ENCODE data around the gene SLC10A4. TPM values are rescaled to one million over a fixed set of nuclear protein-coding genes. Genes with fewer than 3 reads are reported as not detected.
A peak's percentile ranks its signal among the peaks of the same experiment; 100 is the strongest.
"Not testable (repeated sequence)": the region's sequence is repeated elsewhere in the genome, so short reads cannot be mapped to it uniquely, and the experiment has no call there.

The SLC10A4 gene
- 1.00 and 1.1 TPM in 2 replicates for total RNA-seq (2014; rRNA removed; shearing (Covaris generic))
- polyA plus RNA-seq (2015; cell fraction: cytosol; rRNA removed), result 1.2 and 1.6 TPM in 2 replicates
- polyA plus RNA-seq (2015; cell fraction: nucleus; rRNA removed), result 0.95 and 1.6 TPM in 2 replicates

DNA sequence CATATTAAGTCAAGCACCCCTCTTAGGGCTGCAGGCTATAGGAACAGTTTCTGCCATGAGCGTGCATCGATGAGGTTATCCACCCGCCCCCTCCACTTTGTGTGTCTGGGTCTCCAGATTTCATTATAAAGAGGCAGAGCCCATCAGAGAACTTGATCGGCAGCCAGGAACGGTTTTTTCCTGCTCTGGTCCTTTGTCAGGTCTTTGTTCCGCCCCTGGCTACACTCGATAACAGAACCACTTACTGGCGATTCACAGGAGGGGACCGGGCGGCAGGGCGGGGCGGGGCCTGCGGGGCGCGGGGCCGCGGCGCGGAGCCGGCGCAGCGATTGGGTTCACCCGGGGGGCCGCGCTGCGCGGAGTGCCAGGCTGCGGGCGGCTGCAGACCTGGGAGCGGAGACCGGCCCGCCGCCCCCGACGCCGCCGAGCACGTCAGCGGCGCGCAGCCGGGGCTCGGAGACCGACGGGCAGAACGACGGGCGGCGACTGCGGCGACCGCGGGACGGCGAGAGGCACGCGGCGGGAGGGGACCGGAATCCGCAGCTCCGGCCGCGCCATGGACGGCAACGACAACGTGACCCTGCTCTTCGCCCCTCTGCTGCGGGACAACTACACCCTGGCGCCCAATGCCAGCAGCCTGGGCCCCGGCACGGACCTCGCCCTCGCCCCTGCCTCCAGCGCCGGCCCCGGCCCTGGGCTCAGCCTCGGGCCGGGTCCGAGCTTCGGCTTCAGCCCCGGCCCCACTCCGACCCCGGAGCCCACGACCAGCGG, at the start of gene SLC10A4:
Gene SLC10A4, plus strand, starts transcription at position 338 of the 771 bp plus-strand sequence. Its CDS starts 219 bp downstream, at position 557.
- DNase-seq (ENCODE audit: low read depth), result no peak

GRCh38 chr4:48436318-48436717, 46.8 kb upstream of the SLC10A4 start:
- no peak for DNase-seq (ENCODE audit: low read depth)

DNA sequence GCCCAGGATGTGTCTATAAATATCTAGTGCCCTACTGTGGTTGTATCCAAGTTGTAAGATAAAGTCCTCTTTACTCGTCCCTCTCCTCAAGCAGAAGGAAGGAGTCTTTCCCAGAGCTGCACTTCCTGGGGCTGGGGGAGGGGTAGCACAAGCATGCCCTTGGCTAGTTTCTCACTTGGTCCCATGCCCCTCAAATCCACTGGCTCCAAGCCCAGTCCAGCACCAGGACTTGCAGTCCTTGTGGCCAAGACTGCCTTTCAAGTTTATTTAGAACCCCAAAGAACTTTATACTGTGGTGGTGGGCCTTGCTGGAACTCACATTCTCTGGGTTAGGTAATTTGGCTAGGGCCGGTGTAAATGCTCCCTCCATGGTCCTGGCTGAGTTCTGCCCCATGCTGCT, 43.2 kb upstream of the SLC10A4 start:
- DNase-seq (ENCODE audit: low read depth), result no peak

DNA sequence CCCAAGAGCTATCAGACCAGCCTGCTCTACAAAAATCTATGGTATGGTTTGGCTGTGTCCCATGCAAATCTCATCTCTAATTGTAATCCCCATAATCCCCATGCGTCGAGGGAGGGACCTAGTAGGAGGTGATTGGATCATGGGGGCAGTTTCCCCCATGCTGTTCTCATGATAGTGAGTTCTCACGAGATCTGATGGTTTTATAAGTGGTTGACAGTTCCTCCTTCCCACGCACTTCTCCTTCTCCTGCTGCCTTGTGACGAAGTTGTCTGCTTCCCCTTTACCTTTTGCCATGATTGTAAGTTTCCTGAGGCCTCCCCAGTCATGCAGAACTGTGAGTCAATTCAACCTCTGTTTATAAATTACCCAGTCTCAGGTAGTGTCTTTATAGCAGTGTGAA, 42.2 kb upstream of the SLC10A4 start:
- not testable (repeated sequence) for DNase-seq (ENCODE audit: low read depth)

DNA sequence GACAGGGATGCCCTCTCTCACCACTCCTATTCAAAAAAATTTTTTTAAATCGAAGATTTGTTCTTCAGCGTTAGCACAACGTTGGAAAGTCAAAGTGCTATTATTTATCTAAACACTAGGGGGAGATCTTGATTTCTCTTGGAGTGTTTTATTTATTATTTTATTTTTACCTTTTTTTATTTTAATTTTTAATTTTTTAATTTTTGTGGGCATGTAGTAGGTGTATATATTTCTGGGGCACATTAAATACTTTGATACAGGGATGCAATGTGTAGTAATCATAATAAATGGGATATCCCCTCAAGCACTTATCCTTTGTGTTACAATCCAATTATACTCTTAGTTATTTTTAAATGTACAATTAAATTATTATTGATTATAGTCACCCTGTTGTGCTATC, 37.4 kb upstream of the SLC10A4 start:
- DNase-seq (ENCODE audit: low read depth), result no peak

GRCh38 chr4:48446642-48447041, 36.5 kb upstream of the SLC10A4 start:
- DNase-seq (ENCODE audit: low read depth), result no peak

DNA sequence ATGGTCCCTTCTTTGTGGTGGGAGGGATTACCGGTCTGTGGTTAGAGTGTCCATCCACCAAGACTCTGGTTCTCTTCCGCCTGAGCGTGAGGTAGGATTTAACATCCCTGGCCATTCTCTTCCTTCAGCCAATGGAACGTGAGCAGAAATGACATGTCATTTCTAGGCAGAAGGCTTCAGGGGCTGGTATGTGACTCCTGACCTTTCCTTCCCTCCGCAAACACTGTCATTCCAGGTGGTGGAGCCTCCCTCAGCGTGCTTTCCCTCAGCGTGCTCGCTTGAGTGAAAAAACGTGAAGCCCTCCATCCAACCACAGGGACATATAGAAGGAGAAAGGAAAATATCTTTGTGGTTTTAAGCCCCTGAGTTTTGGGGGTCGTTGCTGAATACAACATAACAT, 34.0 kb upstream of the SLC10A4 start:
- DNase-seq (ENCODE audit: low read depth), result no peak

DNA sequence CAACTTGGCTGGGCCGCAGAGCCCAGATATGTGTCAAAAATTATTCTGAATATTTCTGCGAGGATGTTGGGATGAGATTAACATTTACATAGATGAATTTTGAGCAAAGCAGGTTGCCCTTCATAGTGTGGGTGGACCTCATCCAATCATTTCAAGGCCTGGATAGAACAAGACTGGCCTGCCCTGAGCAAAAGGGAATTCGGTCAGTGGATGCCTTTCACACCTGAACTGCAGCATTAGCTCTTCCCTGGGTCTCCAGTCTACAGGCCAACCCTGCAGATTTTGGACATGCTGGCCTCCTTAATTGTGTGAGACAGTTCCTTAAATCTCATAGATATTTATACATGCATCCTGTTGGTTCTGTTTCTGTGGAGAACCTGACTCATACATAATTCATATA, 32.4 kb upstream of the SLC10A4 start:
- DNase-seq (ENCODE audit: low read depth), result no peak

GRCh38 chr4:48451656-48452055, 31.5 kb upstream of the SLC10A4 start:
- not testable (repeated sequence) for DNase-seq (ENCODE audit: low read depth)

DNA sequence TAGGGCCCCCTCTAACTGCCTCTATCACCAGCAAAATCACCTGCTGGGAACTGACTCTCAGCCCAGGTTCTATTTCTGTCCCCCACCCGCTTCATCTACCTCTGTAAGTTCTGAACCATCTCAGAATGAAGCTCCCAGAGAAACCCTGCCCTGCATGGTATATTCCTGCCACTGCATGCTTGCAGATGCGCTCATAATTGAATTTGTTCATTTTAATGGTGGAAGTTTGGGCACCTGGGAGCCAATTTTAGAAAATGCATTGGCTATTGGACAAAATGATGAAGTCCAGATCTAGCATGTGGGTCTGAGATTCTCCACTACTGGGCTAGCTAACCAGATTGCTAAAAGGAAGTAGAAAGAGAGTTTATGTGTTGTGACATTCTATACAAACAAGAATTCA, 28.6 kb upstream of the SLC10A4 start:
- no peak for DNase-seq (ENCODE audit: low read depth)

DNA sequence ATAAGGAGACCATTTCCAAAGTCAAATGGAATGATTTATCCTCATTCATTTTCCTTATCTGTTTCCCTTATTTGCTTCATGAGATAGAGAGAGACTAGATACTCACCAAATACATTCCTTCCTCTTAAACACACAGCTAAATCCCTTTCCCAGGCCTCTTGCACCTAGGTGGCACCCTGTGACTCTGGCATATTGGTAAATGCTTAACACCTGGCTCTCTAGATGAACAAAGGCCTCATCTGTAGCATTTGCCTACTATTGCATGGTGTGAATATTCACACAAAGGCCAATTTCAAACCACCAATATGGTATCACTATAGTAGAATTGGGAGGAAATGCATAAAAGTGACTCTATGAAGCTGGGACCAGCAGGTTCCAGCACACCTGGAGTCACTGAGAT, 22.1 kb upstream of the SLC10A4 start:
- no peak for DNase-seq (ENCODE audit: low read depth)

DNA sequence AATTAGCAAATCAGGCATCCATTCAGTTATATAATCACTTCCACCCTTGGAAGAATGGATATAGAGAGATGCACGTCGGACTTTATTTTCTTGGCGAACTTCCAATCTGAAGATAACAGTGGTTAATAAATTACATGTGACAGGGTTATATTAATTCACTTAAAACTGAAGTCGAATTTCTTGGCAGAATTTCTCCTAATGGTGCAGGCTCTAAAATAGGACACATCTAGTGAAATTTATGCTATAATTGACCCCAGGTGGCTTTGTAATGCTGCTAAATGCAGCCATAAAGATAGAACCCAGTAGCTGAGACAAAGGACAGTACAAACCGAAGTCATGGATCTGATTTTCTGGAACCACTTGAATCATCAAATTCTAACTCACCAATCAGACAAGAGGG, 20.8 kb upstream of the SLC10A4 start:
- DNase-seq (ENCODE audit: low read depth), result no peak

DNA sequence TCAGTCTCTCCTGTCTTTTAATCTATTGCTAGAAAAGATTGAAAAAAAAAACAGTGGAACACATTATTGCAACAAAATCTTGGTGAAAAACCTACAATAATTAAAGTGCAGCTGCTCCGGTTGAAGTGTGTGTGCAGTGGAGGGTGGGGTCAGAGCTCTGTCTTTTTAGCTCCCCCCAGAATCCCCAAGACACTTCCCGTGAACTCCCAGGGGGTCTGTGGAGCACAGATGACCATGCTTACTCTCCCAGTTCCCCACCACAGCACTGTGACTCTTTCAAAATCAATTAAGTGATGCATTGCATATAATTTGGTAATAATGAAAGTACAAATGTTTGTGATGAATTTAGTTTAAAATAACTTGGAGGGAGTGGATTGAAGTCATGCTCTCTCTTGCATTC, 15.7 kb upstream of the SLC10A4 start:
- no peak for DNase-seq (ENCODE audit: low read depth)

DNA sequence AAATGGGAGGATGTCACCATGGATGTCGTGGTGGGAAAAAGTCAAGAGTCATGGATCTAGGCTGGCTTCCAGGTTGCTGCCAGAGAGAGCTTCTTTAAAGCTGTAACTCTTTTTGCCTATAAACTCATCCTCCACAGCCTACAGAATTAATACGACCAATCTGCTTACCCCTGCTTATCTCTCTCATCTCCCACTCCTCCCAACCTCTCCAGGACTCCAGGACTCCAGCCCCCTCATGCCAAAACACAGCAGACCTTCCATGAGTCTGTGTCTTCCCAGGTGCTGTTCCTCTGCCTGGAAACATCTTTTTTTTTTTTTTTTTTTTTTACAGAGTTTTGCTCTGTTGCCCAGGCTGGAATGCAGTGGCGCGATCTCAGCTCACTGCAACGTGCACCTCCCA, 15.3 kb upstream of the SLC10A4 start:
- DNase-seq (ENCODE audit: low read depth), result no peak

DNA sequence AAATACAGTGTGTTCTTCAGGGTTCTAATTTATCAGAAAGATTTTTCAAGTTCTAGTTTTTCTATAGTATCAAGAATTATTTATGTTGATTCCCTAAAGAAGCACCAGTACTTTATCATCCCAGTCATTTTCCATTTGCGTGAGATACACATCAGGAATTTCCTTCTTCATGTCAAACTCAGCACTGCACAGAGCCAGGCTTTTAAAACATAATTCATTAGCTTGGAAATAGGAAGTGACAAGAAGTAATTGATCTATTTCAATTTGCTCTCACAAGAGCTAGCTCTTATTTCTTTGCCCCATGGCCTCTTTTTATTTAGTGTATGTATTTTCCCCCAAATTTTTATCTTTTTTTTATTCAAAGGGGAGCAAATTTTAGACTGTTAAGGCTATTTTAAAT, 13.0 kb upstream of the SLC10A4 start:
- DNase-seq (ENCODE audit: low read depth), result no peak

GRCh38 chr4:48470570-48470969, 12.6 kb upstream of the SLC10A4 start:
- DNase-seq (ENCODE audit: low read depth), result peak; percentile 18

GRCh38 chr4:48472794-48473193, 10.3 kb upstream of the SLC10A4 start:
- DNase-seq (ENCODE audit: low read depth), result no peak

DNA sequence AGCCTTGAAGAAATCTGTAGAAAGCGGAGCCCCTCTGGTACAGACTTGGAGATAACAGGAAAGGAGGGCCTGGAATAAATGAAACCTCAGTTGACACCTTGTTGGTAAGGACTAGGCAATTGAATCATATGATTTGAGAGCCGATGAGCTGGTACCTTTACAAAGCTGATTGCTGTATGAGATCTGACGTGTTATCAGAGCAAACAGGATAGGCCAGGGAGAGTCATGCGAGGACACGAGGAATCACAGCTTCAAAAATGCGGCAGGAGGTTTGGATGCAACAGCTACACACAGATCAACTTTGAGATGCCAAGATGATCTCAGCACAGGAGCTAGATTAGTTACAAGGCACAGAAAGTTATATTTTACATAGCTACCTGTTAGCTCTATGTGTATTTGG, 7.4 kb upstream of the SLC10A4 start:
- no peak for DNase-seq (ENCODE audit: low read depth)

GRCh38 chr4:48478273-48478672, 4.9 kb upstream of the SLC10A4 start:
- no peak for DNase-seq (ENCODE audit: low read depth)

DNA sequence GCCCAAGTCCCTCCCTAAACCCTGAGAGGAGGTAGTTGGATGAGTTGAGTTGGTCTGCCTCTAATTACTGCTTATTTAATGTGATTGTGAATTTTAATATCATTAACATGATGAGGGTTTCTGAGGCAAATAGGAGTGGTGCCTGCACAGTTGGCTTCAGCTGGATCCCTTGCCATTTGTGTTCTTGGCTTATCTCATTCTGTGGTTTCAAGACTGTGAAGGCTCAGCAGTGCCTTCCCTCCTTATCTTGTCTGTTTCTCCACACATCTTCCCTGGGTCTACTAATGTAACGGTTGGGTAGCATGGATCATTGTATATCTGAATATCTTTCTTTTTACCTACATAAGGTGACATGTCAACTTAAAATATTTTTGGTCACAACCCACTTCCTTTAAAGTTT, 1.6 kb upstream of the SLC10A4 start:
- no peak for DNase-seq (ENCODE audit: low read depth)

DNA sequence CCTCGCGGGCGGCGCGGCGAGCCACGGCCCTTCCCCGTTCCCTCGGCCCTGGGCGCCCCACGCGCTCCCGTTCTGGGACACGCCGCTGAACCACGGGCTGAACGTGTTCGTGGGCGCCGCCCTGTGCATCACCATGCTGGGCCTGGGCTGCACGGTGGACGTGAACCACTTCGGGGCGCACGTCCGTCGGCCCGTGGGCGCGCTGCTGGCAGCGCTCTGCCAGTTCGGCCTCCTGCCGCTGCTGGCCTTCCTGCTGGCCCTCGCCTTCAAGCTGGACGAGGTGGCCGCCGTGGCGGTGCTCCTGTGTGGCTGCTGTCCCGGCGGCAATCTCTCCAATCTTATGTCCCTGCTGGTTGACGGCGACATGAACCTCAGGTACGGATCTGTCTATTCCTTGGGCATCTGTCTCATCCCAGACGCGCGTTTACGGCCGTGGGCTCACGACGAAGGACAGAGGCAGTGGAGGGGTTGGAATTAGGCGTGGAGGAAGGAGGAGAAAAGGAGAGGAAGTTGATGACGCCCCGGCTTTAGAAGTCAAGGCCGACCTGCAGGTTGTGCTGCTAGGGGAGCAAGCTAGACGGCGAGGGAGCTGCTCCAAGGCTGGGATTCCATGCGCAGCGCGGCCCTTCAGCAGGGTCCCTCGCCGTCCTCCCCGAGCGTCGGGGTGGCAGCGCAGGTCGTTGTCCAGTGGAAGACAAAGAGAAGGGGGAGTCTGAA, 792 bp downstream of the SLC10A4 start:
- no peak for DNase-seq (ENCODE audit: low read depth)

DNA sequence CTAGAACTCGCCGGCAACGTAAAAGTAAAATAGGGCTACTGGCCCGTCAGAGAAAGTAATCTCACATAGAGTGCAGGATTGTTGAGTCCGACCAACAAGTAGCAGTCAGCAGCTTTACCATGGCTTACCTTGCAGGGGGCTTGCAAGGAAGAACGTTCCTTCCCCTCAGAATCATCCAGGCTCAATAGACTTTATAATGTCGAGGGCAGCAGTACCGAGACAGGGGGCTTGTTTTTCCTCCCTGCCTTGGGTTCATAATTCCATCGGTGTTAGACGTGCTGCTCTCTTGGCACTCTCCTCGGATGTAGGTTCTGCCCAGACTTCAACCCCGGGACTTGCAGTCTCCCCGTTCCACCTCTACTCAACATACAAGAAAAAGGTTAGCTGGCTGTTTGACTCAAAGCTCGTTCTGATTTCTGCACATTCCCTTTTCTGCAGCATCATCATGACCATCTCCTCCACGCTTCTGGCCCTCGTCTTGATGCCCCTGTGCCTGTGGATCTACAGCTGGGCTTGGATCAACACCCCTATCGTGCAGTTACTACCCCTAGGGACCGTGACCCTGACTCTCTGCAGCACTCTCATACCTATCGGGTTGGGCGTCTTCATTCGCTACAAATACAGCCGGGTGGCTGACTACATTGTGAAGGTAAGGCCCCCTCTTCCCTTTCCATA, 1.5 kb downstream of the SLC10A4 start:
- DNase-seq (ENCODE audit: low read depth), result no peak

Measured in HT1080 (cell line).